ENCODE measurements around the gene WNT9B.
"Not testable (repeated sequence)": the region's sequence is repeated elsewhere in the genome, so short reads cannot be mapped to it uniquely, and the experiment has no call there.

Gene WNT9B

GRCh38 chr17:46837521-46837920 lies 13.9 kb upstream of the WNT9B start:
- no peak overlapping the region for H3K9ac ChIP-seq (ENCODE audit: low read length in 2 of 2)
- H3K4me1 ChIP-seq (ENCODE audit: control insufficient read depth, insufficient read depth, low read length) = no peaks in the 10 kb centered on the region
- H3K4me3 ChIP-seq (ENCODE audit: low read length in 2 of 2) = no peak overlapping the region
- peaks cover 17% of the 10 kb centered on the region in 2 donors for H3K27me3 ChIP-seq (ENCODE audit: control insufficient read depth in 1 of 2, insufficient read depth in 2 of 2, low read length in 2 of 2)
- H3K27ac ChIP-seq (ENCODE audit: low read length) = no peak overlapping the region
- H3K36me3 ChIP-seq (ENCODE audit: control insufficient read depth in 2 of 2, insufficient read depth in 2 of 2, low read length in 2 of 2) = no peaks in the 10 kb centered on the region
- peaks cover 0 to under 1% of the 10 kb centered on the region in 2 donors for H3K9me3 ChIP-seq (ENCODE audit: control insufficient read depth in 2 of 2, low read length in 2 of 2)

- Histone ChIP-seq H3K36me3 (ENCODE audit: control insufficient read depth in 2 of 2, insufficient read depth in 2 of 2, low read length in 2 of 2) (no peaks in the 10 kb centered on the region), H3K4me1 (ENCODE audit: control insufficient read depth, insufficient read depth, low read length) (no peaks in the 10 kb centered on the region), H3K9me3 (ENCODE audit: control insufficient read depth in 2 of 2, low read length in 2 of 2) (peaks cover 5 to 9% of the 10 kb centered on the region in 2 donors), H3K27me3 (ENCODE audit: control insufficient read depth in 1 of 2, insufficient read depth in 2 of 2, low read length in 2 of 2) (peaks cover 23% of the 10 kb centered on the region in 2 donors), H3K27ac (ENCODE audit: low read length) (no peak overlapping the region), H3K4me3 (ENCODE audit: low read length in 2 of 2) (no peak overlapping the region), H3K9ac (ENCODE audit: low read length in 2 of 2) (no peak overlapping the region)
These were observed 12.2 kb upstream of the WNT9B start for GRCh38 chr17:46839211-46839610.

GRCh38 chr17:46840596-46840995 lies 10.8 kb upstream of the WNT9B start:
- not testable (repeated sequence) for H3K4me1 ChIP-seq (ENCODE audit: control insufficient read depth, insufficient read depth, low read length); H3K9ac ChIP-seq (ENCODE audit: low read length in 2 of 2); H3K27ac ChIP-seq (ENCODE audit: low read length); H3K36me3 ChIP-seq (ENCODE audit: control insufficient read depth in 2 of 2, insufficient read depth in 2 of 2, low read length in 2 of 2); H3K9me3 ChIP-seq (ENCODE audit: control insufficient read depth in 2 of 2, low read length in 2 of 2); H3K4me3 ChIP-seq (ENCODE audit: low read length in 2 of 2)
- peaks cover 23 to 29% of the 10 kb centered on the region in 2 donors for H3K27me3 ChIP-seq (ENCODE audit: control insufficient read depth in 1 of 2, insufficient read depth in 2 of 2, low read length in 2 of 2)

GRCh38 chr17:46841561-46842379 lies 9.6 kb upstream of the WNT9B start:
- Histone ChIP-seq H3K36me3 (ENCODE audit: control insufficient read depth in 2 of 2, insufficient read depth in 2 of 2, low read length in 2 of 2) (no peaks in the 10 kb centered on the region), H3K27me3 (ENCODE audit: control insufficient read depth in 1 of 2, insufficient read depth in 2 of 2, low read length in 2 of 2) (peaks cover 23 to 33% of the 10 kb centered on the region in 2 donors), H3K9me3 (ENCODE audit: control insufficient read depth in 2 of 2, low read length in 2 of 2) (peaks cover 5 to 9% of the 10 kb centered on the region in 2 donors), H3K4me1 (ENCODE audit: control insufficient read depth, insufficient read depth, low read length) (no peaks in the 10 kb centered on the region), H3K27ac (ENCODE audit: low read length) (no peak overlapping the region), H3K4me3 (ENCODE audit: low read length in 2 of 2) (peak overlapping the region in 1 of 2 donors; percentile 15), H3K9ac (ENCODE audit: low read length in 2 of 2) (no peak overlapping the region)

GRCh38 chr17:46842835-46843234 lies 8.5 kb upstream of the WNT9B start:
- Histone ChIP-seq H3K36me3 (ENCODE audit: control insufficient read depth in 2 of 2, insufficient read depth in 2 of 2, low read length in 2 of 2) (no peaks in the 10 kb centered on the region), H3K27me3 (ENCODE audit: control insufficient read depth in 1 of 2, insufficient read depth in 2 of 2, low read length in 2 of 2) (peaks cover 32 to 33% of the 10 kb centered on the region in 2 donors), H3K4me1 (ENCODE audit: control insufficient read depth, insufficient read depth, low read length) (no peaks in the 10 kb centered on the region), H3K9ac (ENCODE audit: low read length in 2 of 2) (no peak overlapping the region), H3K9me3 (ENCODE audit: control insufficient read depth in 2 of 2, low read length in 2 of 2) (peaks cover 5 to 9% of the 10 kb centered on the region in 2 donors), H3K4me3 (ENCODE audit: low read length in 2 of 2) (no peak overlapping the region), H3K27ac (ENCODE audit: low read length) (no peak overlapping the region)

GRCh38 chr17:46847204-46848191 lies 3.9 kb upstream of the WNT9B start:
- Histone ChIP-seq H3K36me3 (ENCODE audit: control insufficient read depth in 2 of 2, insufficient read depth in 2 of 2, low read length in 2 of 2) (no peaks in the 10 kb centered on the region), H3K9me3 (ENCODE audit: control insufficient read depth in 2 of 2, low read length in 2 of 2) (peaks cover 5 to 9% of the 10 kb centered on the region in 2 donors), H3K4me1 (ENCODE audit: control insufficient read depth, insufficient read depth, low read length) (peaks cover 11% of the 10 kb centered on the region), H3K9ac (ENCODE audit: low read length in 2 of 2) (no peak overlapping the region), H3K4me3 (ENCODE audit: low read length in 2 of 2) (no peak overlapping the region), H3K27ac (ENCODE audit: low read length) (no peak overlapping the region), H3K27me3 (ENCODE audit: control insufficient read depth in 1 of 2, insufficient read depth in 2 of 2, low read length in 2 of 2) (peaks cover 50 to 52% of the 10 kb centered on the region in 2 donors)

GRCh38 chr17:46848534-46848933 lies 2.8 kb upstream of the WNT9B start:
- H3K4me1 ChIP-seq (ENCODE audit: control insufficient read depth, insufficient read depth, low read length) = peaks cover 11% of the 10 kb centered on the region
- no peak overlapping the region for H3K4me3 ChIP-seq (ENCODE audit: low read length in 2 of 2)
- H3K9ac ChIP-seq (ENCODE audit: low read length in 2 of 2) = no peak overlapping the region
- no peaks in the 10 kb centered on the region for H3K36me3 ChIP-seq (ENCODE audit: control insufficient read depth in 2 of 2, insufficient read depth in 2 of 2, low read length in 2 of 2)
- no peak overlapping the region for H3K27ac ChIP-seq (ENCODE audit: low read length)
- peaks cover 0 to under 1% of the 10 kb centered on the region in 2 donors for H3K9me3 ChIP-seq (ENCODE audit: control insufficient read depth in 2 of 2, low read length in 2 of 2)
- H3K27me3 ChIP-seq (ENCODE audit: control insufficient read depth in 1 of 2, insufficient read depth in 2 of 2, low read length in 2 of 2) = peaks cover 52 to 53% of the 10 kb centered on the region in 2 donors

GRCh38 chr17:46850688-46851028 lies 725 bp upstream of the WNT9B start:
- peaks cover 11% of the 10 kb centered on the region for H3K4me1 ChIP-seq (ENCODE audit: control insufficient read depth, insufficient read depth, low read length)
- no peaks in the 10 kb centered on the region for H3K36me3 ChIP-seq (ENCODE audit: control insufficient read depth in 2 of 2, insufficient read depth in 2 of 2, low read length in 2 of 2)
- H3K9me3 ChIP-seq (ENCODE audit: control insufficient read depth in 2 of 2, low read length in 2 of 2) = no peaks in the 10 kb centered on the region
- peaks cover 56 to 60% of the 10 kb centered on the region in 2 donors for H3K27me3 ChIP-seq (ENCODE audit: control insufficient read depth in 1 of 2, insufficient read depth in 2 of 2, low read length in 2 of 2)
- H3K27ac ChIP-seq (ENCODE audit: low read length) = no peak overlapping the region
- no peak overlapping the region for H3K9ac ChIP-seq (ENCODE audit: low read length in 2 of 2)
- no peak overlapping the region for H3K4me3 ChIP-seq (ENCODE audit: low read length in 2 of 2)

GRCh38 chr17:46853896-46854444 lies 2.6 kb downstream of the WNT9B start:
- H3K27me3 ChIP-seq (ENCODE audit: control insufficient read depth in 1 of 2, insufficient read depth in 2 of 2, low read length in 2 of 2) = peaks cover 38 to 44% of the 10 kb centered on the region in 2 donors
- H3K27ac ChIP-seq (ENCODE audit: low read length) = no peak overlapping the region
- H3K9me3 ChIP-seq (ENCODE audit: control insufficient read depth in 2 of 2, low read length in 2 of 2) = no peaks in the 10 kb centered on the region
- no peak overlapping the region for H3K9ac ChIP-seq (ENCODE audit: low read length in 2 of 2)
- peaks cover 11% of the 10 kb centered on the region for H3K4me1 ChIP-seq (ENCODE audit: control insufficient read depth, insufficient read depth, low read length)
- no peak overlapping the region for H3K4me3 ChIP-seq (ENCODE audit: low read length in 2 of 2)
- H3K36me3 ChIP-seq (ENCODE audit: control insufficient read depth in 2 of 2, insufficient read depth in 2 of 2, low read length in 2 of 2) = no peaks in the 10 kb centered on the region

- Histone ChIP-seq H3K27me3 (ENCODE audit: control insufficient read depth in 1 of 2, insufficient read depth in 2 of 2, low read length in 2 of 2) (peaks cover 34 to 39% of the 10 kb centered on the region in 2 donors), H3K36me3 (ENCODE audit: control insufficient read depth in 2 of 2, insufficient read depth in 2 of 2, low read length in 2 of 2) (no peaks in the 10 kb centered on the region)
These were observed 3.1 kb downstream of the WNT9B start for GRCh38 chr17:46854515-46854914.

More at GRCh38 chr17:46854515-46854914, 3.1 kb downstream of the WNT9B start:
- Histone ChIP-seq H3K9ac (ENCODE audit: low read length in 2 of 2) (no peak overlapping the region), H3K4me3 (ENCODE audit: low read length in 2 of 2) (no peak overlapping the region), H3K27ac (ENCODE audit: low read length) (no peak overlapping the region), H3K9me3 (ENCODE audit: control insufficient read depth in 2 of 2, low read length in 2 of 2) (no peaks in the 10 kb centered on the region), H3K4me1 (ENCODE audit: control insufficient read depth, insufficient read depth, low read length) (peaks cover 11% of the 10 kb centered on the region)
